Measurements from ENCODE around the gene TMEM119. TPM values are rescaled to one million over a fixed set of nuclear protein-coding genes. Genes with fewer than 3 reads are reported as not detected.

The TMEM119 gene
- total and polyA plus RNA-seq, 2 of the 13 experiments (the other 11 are each of a cell fraction or from before 2014, with no cell fraction given) = not detected

DNA sequence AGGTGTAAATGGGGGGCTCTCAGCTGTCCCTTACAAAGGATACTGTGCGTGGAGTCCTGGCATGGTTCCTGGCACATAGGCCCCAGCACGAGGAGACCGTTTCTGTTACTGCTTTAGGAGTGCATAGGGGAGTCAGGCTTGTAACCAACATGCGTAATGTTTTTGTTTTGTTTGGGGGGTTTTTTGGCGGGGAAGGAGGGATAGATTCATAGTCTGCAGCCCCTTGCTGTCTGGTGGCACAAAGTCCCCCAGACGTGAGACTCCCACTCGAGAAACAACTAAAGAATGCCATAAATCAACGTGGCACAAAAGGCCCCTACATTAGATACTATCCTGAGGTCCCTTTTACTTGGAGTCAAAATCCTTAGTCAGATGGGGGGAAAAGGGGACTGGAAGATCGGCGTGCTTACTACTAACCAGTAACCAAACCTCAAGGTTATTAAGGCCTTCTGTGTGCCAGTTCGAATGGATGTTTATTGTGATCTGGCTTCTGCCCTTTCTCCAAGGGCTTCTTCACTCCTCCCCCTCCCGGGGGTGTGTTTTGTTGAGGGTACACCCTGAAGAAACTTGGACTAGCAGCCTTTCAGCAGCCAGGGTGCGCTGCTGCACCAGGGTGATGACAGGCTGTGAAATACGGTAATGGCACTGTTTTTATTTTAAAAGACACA is 34.6 kb downstream of the TMEM119 start (continued):
- TF ChIP-seq, protein P1, sequence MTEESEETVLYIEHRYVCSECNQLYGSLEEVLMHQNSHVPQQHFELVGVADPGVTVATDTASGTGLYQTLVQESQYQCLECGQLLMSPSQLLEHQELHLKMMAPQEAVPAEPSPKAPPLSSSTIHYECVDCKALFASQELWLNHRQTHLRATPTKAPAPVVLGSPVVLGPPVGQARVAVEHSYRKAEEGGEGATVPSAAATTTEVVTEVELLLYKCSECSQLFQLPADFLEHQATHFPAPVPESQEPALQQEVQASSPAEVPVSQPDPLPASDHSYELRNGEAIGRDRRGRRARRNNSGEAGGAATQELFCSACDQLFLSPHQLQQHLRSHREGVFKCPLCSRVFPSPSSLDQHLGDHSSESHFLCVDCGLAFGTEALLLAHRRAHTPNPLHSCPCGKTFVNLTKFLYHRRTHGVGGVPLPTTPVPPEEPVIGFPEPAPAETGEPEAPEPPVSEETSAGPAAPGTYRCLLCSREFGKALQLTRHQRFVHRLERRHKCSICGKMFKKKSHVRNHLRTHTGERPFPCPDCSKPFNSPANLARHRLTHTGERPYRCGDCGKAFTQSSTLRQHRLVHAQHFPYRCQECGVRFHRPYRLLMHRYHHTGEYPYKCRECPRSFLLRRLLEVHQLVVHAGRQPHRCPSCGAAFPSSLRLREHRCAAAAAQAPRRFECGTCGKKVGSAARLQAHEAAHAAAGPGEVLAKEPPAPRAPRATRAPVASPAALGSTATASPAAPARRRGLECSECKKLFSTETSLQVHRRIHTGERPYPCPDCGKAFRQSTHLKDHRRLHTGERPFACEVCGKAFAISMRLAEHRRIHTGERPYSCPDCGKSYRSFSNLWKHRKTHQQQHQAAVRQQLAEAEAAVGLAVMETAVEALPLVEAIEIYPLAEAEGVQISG (CRISPR knock-in tag; IDR thresholded peaks at IDR 0.05) = no peak
- TF ChIP-seq ZNF766 (CRISPR knock-in tag; IDR thresholded peaks at IDR 0.05; ENCODE audit: borderline replicate concordance) = no peak
- TF ChIP-seq, protein P2, sequence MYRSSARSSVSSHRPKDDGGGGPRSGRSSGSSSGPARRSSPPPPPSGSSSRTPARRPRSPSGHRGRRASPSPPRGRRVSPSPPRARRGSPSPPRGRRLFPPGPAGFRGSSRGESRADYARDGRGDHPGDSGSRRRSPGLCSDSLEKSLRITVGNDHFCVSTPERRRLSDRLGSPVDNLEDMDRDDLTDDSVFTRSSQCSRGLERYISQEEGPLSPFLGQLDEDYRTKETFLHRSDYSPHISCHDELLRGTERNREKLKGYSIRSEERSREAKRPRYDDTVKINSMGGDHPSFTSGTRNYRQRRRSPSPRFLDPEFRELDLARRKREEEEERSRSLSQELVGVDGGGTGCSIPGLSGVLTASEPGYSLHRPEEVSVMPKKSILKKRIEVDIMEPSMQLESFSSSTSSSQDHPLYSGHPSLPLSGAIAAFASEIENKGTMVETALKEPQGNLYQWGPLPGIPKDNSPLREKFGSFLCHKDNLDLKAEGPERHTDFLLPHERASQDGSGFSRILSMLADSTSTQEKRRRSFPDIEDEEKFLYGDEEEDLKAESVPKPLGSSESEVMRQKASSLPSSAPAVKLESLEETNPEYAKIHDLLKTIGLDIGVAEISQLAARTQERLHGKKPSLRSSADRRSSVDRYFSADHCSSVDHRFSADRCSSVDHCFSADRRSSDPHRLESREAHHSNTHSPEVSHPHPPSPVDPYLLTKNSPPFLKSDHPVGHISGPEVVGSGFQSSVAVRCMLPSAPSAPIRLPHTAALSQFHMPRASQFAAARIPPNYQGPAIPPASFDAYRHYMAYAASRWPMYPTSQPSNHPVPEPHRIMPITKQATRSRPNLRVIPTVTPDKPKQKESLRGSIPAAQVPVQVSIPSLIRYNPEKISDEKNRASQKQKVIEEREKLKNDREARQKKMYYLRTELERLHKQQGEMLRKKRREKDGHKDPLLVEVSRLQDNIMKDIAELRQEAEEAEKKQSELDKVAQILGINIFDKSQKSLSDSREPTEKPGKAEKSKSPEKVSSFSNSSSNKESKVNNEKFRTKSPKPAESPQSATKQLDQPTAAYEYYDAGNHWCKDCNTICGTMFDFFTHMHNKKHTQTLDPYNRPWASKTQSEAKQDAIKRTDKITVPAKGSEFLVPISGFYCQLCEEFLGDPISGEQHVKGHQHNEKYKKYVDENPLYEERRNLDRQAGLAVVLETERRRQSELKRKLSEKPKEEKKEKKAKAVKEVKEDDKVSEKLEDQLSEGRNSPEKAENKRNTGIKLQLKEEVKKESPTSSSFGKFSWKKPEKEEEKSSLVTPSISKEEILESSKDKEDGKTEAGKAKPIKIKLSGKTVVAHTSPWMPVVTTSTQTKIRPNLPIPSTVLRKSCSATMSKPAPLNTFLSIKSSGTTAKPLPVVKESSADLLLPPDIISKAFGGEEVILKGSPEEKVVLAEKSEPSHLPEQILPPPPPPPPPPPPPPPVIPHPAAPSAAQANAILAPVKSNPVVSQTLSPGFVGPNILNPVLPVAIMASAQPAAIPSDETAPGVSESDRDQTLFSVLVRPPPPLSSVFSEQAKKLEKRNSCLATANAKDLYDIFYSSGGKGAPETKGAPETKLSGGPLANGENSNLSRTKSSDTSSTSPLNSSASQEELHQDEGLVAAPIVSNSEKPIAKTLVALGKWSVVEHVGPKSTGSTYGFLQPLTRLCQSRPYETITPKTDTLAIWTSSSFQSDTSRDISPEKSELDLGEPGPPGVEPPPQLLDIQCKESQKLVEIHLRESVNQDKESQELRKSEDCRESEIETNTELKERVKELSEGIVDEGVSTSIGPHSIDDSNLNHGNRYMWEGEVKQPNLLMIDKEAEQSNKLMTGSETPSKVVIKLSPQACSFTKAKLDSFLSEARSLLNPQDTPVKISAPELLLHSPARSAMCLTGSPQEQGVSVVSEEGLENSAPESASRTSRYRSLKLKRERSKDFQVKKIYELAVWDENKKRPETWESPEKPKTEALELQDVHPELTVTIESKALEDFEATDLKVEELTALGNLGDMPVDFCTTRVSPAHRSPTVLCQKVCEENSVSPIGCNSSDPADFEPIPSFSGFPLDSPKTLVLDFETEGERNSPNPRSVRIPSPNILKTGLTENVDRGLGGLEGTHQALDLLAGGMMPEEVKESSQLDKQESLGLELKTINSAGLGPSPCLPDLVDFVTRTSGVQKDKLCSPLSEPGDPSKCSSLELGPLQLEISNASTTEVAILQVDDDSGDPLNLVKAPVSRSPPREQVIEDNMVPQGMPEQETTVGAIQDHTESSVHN (CRISPR knock-in tag; IDR thresholded peaks at IDR 0.05) = no peak
- TF ChIP-seq, protein P3, sequence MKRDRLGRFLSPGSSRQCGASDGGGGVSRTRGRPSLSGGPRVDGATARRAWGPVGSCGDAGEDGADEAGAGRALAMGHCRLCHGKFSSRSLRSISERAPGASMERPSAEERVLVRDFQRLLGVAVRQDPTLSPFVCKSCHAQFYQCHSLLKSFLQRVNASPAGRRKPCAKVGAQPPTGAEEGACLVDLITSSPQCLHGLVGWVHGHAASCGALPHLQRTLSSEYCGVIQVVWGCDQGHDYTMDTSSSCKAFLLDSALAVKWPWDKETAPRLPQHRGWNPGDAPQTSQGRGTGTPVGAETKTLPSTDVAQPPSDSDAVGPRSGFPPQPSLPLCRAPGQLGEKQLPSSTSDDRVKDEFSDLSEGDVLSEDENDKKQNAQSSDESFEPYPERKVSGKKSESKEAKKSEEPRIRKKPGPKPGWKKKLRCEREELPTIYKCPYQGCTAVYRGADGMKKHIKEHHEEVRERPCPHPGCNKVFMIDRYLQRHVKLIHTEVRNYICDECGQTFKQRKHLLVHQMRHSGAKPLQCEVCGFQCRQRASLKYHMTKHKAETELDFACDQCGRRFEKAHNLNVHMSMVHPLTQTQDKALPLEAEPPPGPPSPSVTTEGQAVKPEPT (CRISPR knock-in tag; IDR thresholded peaks at IDR 0.05; ENCODE audit: low read depth) = no peak
- TF ChIP-seq, protein P4, sequence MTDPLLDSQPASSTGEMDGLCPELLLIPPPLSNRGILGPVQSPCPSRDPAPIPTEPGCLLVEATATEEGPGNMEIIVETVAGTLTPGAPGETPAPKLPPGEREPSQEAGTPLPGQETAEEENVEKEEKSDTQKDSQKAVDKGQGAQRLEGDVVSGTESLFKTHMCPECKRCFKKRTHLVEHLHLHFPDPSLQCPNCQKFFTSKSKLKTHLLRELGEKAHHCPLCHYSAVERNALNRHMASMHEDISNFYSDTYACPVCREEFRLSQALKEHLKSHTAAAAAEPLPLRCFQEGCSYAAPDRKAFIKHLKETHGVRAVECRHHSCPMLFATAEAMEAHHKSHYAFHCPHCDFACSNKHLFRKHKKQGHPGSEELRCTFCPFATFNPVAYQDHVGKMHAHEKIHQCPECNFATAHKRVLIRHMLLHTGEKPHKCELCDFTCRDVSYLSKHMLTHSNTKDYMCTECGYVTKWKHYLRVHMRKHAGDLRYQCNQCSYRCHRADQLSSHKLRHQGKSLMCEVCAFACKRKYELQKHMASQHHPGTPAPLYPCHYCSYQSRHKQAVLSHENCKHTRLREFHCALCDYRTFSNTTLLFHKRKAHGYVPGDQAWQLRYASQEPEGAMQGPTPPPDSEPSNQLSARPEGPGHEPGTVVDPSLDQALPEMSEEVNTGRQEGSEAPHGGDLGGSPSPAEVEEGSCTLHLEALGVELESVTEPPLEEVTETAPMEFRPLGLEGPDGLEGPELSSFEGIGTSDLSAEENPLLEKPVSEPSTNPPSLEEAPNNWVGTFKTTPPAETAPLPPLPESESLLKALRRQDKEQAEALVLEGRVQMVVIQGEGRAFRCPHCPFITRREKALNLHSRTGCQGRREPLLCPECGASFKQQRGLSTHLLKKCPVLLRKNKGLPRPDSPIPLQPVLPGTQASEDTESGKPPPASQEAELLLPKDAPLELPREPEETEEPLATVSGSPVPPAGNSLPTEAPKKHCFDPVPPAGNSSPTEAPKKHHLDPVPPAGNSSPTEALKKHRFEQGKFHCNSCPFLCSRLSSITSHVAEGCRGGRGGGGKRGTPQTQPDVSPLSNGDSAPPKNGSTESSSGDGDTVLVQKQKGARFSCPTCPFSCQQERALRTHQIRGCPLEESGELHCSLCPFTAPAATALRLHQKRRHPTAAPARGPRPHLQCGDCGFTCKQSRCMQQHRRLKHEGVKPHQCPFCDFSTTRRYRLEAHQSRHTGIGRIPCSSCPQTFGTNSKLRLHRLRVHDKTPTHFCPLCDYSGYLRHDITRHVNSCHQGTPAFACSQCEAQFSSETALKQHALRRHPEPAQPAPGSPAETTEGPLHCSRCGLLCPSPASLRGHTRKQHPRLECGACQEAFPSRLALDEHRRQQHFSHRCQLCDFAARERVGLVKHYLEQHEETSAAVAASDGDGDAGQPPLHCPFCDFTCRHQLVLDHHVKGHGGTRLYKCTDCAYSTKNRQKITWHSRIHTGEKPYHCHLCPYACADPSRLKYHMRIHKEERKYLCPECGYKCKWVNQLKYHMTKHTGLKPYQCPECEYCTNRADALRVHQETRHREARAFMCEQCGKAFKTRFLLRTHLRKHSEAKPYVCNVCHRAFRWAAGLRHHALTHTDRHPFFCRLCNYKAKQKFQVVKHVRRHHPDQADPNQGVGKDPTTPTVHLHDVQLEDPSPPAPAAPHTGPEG (CRISPR knock-in tag; IDR thresholded peaks at IDR 0.05) = no peak
- TF ChIP-seq TBX2 (CRISPR knock-in tag; IDR thresholded peaks at IDR 0.05; ENCODE audit: borderline replicate concordance) = no peak
- TF ChIP-seq ZNF260 (CRISPR knock-in tag; IDR thresholded peaks at IDR 0.05; ENCODE audit: borderline replicate concordance, low read depth) = no peak
